Testis (tissue), 2 donors: ENCODE measurements around the gene FBXL17.
"Not testable (repeated sequence)": the region's sequence is repeated elsewhere in the genome, so short reads cannot be mapped to it uniquely, and the experiment has no call there.

Experiments
- POLR2A ChIP-seq: fragments of 450-650 bp; IDR thresholded peaks from one replicate; pipeline ENCODE4 v1.6.1; 2017; ENCODE audit warnings: antibody characterized with exemption, mild to moderate bottlenecking, moderate library complexity
- TF ChIP-seq, protein P1 (sequence below), 3 experiments: fragments of 450-650 bp in 2 of 3; fragments of 200-600 bp in 1 of 3; sonication (generic) in 1 of 3; IDR thresholded peaks; one replicate each; pipeline ENCODE4 v1.5.1; 2016 to 2019; ENCODE audit warnings: antibody characterized with exemption in 3 of 3, mild to moderate bottlenecking in 2 of 3, moderate library complexity in 1 of 3

DNA sequence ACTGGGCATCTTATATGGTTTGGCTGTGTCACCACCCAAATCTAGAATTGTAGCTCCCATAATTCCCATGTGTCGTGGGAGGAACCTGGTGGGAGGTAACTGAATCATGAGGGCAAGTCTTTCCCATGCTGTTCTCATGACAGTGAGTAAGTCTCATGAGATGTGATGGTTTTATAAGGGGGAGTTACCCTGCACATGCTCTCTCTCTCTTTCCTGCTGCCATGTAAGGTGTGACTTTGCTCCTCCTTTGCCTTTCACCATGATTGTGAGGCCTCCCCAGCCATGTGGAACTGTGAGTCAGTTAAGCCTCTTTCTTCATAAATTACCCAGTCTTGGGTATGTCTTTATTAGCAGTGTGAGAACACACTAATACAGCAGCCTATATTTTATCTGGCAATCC lies 229.0 kb downstream of the FBXL17 start:
- TF ChIP-seq, protein P1, sequence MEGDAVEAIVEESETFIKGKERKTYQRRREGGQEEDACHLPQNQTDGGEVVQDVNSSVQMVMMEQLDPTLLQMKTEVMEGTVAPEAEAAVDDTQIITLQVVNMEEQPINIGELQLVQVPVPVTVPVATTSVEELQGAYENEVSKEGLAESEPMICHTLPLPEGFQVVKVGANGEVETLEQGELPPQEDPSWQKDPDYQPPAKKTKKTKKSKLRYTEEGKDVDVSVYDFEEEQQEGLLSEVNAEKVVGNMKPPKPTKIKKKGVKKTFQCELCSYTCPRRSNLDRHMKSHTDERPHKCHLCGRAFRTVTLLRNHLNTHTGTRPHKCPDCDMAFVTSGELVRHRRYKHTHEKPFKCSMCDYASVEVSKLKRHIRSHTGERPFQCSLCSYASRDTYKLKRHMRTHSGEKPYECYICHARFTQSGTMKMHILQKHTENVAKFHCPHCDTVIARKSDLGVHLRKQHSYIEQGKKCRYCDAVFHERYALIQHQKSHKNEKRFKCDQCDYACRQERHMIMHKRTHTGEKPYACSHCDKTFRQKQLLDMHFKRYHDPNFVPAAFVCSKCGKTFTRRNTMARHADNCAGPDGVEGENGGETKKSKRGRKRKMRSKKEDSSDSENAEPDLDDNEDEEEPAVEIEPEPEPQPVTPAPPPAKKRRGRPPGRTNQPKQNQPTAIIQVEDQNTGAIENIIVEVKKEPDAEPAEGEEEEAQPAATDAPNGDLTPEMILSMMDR (IDR thresholded peaks at IDR 0.05): not testable (repeated sequence)
- not testable (repeated sequence) for TF ChIP-seq POLR2A
